22Rv1 (cell line): ENCODE measurements around the gene PLB1.

ENCODE experiments used
- CTCF ChIP-seq: fragments of 450-650 bp; IDR thresholded peaks from 2 replicates; pipeline ENCODE4 v1.5.1; 2017; ENCODE audit warnings: mild to moderate bottlenecking
- ZFX ChIP-seq: fragments of 450-650 bp; IDR thresholded peaks from 2 replicates; pipeline ENCODE4 v1.6.1; 2017; ENCODE audit warnings: antibody characterized with exemption, borderline replicate concordance

DNA sequence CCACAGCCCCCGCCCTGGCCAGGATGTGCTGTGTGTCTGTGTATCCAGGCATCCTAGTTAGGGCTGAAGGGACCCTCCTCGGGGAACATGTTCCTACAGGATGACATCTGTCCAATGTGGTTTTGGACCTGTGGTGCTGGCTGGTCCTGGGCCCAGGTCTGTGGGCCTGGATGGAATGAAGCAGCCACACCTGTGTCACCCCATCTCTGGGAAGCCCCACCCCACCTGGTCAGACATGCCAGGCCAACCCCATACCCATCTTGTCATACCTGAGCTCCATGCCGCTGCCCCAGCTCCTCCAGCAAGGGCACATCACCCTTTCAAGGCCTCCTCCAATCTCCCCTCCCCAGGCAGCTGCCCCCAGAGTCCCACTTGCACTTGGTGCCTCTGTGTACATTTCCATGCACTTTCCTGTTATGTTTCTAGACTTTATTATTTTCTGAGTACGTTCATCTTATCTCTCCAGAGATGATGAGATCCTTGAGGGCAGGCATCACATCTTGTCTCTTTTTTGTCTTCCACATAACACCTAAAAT, 24.1 kb upstream of the PLB1 start:
- TF ChIP-seq CTCF (no peak), ZFX (no peak)
